Measurements from ENCODE around the gene SLC12A3.

DNA sequence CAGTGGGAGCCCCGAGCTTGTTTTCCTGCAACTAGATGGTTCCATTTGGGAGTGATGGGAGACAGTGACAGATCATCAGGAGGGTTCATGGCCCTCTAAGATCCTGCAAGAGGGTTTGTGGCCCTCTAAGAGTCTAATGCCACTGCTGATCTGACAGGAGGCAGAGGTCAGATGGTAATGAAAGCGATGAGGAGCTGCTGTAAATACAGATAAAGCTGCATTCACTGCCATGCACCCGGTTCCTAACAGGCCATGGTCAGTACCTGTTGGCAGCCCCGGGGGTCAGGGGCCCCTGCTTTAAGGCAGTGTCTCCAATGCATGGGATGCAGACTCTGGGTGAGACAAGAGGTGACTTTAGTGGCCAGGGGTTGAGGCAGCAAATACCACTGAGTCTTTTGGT lies 30.8 kb downstream of the SLC12A3 start:
- TF ChIP-seq MAZ (IDR thresholded peaks at IDR 0.05; ENCODE audit: borderline replicate concordance, low read depth, low read length) (no peak), CEBPB (IDR thresholded peaks at IDR 0.05) (no peak), POLR2A (IDR thresholded peaks at IDR 0.05; ENCODE audit: low read length) (no peak), EHMT2 (IDR thresholded peaks at IDR 0.05; ENCODE audit: low read depth) (no peak)
- TF ChIP-seq, protein P1, sequence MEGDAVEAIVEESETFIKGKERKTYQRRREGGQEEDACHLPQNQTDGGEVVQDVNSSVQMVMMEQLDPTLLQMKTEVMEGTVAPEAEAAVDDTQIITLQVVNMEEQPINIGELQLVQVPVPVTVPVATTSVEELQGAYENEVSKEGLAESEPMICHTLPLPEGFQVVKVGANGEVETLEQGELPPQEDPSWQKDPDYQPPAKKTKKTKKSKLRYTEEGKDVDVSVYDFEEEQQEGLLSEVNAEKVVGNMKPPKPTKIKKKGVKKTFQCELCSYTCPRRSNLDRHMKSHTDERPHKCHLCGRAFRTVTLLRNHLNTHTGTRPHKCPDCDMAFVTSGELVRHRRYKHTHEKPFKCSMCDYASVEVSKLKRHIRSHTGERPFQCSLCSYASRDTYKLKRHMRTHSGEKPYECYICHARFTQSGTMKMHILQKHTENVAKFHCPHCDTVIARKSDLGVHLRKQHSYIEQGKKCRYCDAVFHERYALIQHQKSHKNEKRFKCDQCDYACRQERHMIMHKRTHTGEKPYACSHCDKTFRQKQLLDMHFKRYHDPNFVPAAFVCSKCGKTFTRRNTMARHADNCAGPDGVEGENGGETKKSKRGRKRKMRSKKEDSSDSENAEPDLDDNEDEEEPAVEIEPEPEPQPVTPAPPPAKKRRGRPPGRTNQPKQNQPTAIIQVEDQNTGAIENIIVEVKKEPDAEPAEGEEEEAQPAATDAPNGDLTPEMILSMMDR (IDR thresholded peaks at IDR 0.05): no peak

All from A549 (cell line).